NT2/D1 (cell line): ENCODE measurements around the gene TBC1D3.
"Not testable (repeated sequence)": the region's sequence is repeated elsewhere in the genome, so short reads cannot be mapped to it uniquely, and the experiment has no call there.

Experiments
- SUZ12 ChIP-seq: IDR thresholded peaks from 2 replicates; pipeline ENCODE4 v1.6.1; 2011; ENCODE audit not compliant: insufficient read length, insufficient read depth; ENCODE audit errors: extremely low read depth
- YY1 ChIP-seq: IDR thresholded peaks from 2 replicates; pipeline ENCODE4 v1.6.1; 2011; ENCODE audit not compliant: insufficient read length, insufficient read depth
- ZNF274 ChIP-seq: IDR thresholded peaks from 2 replicates; pipeline ENCODE4 v1.6.1; 2011; ENCODE audit warnings: mild to moderate bottlenecking, low read depth, low read length

GRCh38 chr17:38192455-38192854, at the start of gene TBC1D3:
- not testable (repeated sequence) for TF ChIP-seq YY1, ZNF274, SUZ12
